DOHH2 (cell line): ENCODE measurements around the gene MYO6.

Experiments
- H3F3A ChIP-seq: fragments of 200-600 bp; sonication (generic), shearing (Covaris generic); 2 replicates; pipeline ENCODE4 v1.6.0; 2016; ENCODE audit warnings: antibody characterized with exemption, mild to moderate bottlenecking; ENCODE audit not compliant: control insufficient read depth, insufficient read depth
- H3K27ac ChIP-seq: fragments of 200-600 bp; sonication (generic); 2 replicates; pipeline ENCODE4 v1.5.1; 2014; ENCODE audit warnings: low read depth, mild to moderate bottlenecking, low read length, moderate library complexity
- H3K27me3 ChIP-seq: fragments of 200-600 bp; sonication (generic); 2 replicates; pipeline ENCODE4 v1.6.1; 2014; ENCODE audit warnings: mild to moderate bottlenecking, low read length, mixed read lengths; ENCODE audit not compliant: control insufficient read depth
- H3K36me3 ChIP-seq: fragments of 200-600 bp; sonication (generic); 2 replicates; pipeline ENCODE4 v1.6.1; 2014; ENCODE audit warnings: mild to moderate bottlenecking, low read length, moderate library complexity, mixed read lengths; ENCODE audit not compliant: control insufficient read depth
- H3K4me1 ChIP-seq: fragments of 200-600 bp; sonication (generic); 2 replicates; pipeline ENCODE4 v1.6.1; 2014; ENCODE audit warnings: mild to moderate bottlenecking, low read length, mixed read lengths; ENCODE audit not compliant: control insufficient read depth
- H3K4me2 ChIP-seq: fragments of 200-600 bp; sonication (generic); 2 replicates; pipeline ENCODE4 v1.6.0; 2014; ENCODE audit warnings: mild to moderate bottlenecking, low read length, moderate library complexity
- H3K4me3 ChIP-seq: fragments of 200-600 bp; sonication (generic); 2 replicates; pipeline ENCODE4 v1.5.1; 2014; ENCODE audit warnings: mild to moderate bottlenecking, low read length, mixed read lengths
- H3K79me2 ChIP-seq: fragments of 200-600 bp; sonication (generic); 2 replicates; pipeline ENCODE4 v1.6.1; 2014; ENCODE audit warnings: mild to moderate bottlenecking, low read length, mixed read lengths; ENCODE audit not compliant: control insufficient read depth
- H3K9me2 ChIP-seq: fragments of 200-600 bp; sonication (generic); replicated peaks from 2 replicates; pipeline ENCODE4 v1.6.1; 2014; ENCODE audit warnings: mild to moderate bottlenecking, low read length, mixed read lengths; ENCODE audit not compliant: control insufficient read depth
- H3K9me3 ChIP-seq: fragments of 200-600 bp; sonication (generic); 2 replicates; pipeline ENCODE4 v1.6.1; 2014; ENCODE audit warnings: antibody characterized with exemption, low read length, mixed read lengths; ENCODE audit not compliant: control insufficient read depth, insufficient read depth
- H4K20me1 ChIP-seq: fragments of 200-600 bp; sonication (generic); 2 replicates; pipeline ENCODE4 v1.6.0; 2014; ENCODE audit warnings: low read depth, mild to moderate bottlenecking, antibody characterized with exemption, low read length, moderate library complexity; ENCODE audit not compliant: control insufficient read depth, insufficient read depth
- EZH2phosphoT487 ChIP-seq: fragments of 200-600 bp; sonication (generic); IDR thresholded peaks from 2 replicates; pipeline ENCODE4 v1.6.1; 2017; ENCODE audit warnings: borderline replicate concordance, mild to moderate bottlenecking, antibody characterized with exemption, low read length, moderate library complexity, mixed read lengths
- TF ChIP-seq, protein P1 (sequence below): fragments of 200-600 bp; sonication (generic); IDR thresholded peaks from one replicate; pipeline ENCODE4 v1.5.1; 2014; ENCODE audit warnings: antibody characterized with exemption, mild to moderate bottlenecking, low read depth, low read length; ENCODE audit not compliant: poor library complexity, severe bottlenecking

The MYO6 gene

DNA sequence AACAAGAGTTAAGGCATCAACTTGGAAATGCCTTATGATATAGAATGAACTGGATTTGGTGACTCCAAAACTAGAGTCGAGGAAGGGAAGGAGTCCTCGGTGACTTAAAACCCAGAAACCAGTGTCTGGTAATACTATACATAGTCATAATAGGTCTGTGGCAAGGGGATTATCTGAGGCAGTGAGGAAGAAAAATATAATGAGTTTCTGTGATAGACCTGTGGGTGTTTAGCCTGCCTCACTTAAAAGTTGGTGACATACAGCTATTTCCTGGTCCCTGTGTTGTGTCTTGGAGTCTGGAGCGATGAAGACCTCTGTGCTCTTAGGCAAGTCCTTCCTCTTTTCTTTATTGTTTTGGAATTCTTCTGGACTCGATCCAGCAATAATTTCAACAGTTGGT is 5.1 kb upstream of the MYO6 start:
- Histone ChIP-seq H3K27me3 (no peaks in the 10 kb centered on the region), H4K20me1 (no peaks in the 10 kb centered on the region), H3K9me3 (no peaks in the 10 kb centered on the region), H3K4me2 (no peak overlapping the region), H3K9me2 (no peaks in the 10 kb centered on the region), H3K27ac (no peak overlapping the region), H3K36me3 (no peaks in the 10 kb centered on the region), H3K4me1 (peaks cover 42% of the 10 kb centered on the region), H3F3A (peaks cover 13% of the 10 kb centered on the region), H3K79me2 (no peaks in the 10 kb centered on the region), H3K4me3 (no peak overlapping the region)
- TF ChIP-seq EZH2phosphoT487: no peak
- TF ChIP-seq, protein P1, sequence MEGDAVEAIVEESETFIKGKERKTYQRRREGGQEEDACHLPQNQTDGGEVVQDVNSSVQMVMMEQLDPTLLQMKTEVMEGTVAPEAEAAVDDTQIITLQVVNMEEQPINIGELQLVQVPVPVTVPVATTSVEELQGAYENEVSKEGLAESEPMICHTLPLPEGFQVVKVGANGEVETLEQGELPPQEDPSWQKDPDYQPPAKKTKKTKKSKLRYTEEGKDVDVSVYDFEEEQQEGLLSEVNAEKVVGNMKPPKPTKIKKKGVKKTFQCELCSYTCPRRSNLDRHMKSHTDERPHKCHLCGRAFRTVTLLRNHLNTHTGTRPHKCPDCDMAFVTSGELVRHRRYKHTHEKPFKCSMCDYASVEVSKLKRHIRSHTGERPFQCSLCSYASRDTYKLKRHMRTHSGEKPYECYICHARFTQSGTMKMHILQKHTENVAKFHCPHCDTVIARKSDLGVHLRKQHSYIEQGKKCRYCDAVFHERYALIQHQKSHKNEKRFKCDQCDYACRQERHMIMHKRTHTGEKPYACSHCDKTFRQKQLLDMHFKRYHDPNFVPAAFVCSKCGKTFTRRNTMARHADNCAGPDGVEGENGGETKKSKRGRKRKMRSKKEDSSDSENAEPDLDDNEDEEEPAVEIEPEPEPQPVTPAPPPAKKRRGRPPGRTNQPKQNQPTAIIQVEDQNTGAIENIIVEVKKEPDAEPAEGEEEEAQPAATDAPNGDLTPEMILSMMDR: no peak

DNA sequence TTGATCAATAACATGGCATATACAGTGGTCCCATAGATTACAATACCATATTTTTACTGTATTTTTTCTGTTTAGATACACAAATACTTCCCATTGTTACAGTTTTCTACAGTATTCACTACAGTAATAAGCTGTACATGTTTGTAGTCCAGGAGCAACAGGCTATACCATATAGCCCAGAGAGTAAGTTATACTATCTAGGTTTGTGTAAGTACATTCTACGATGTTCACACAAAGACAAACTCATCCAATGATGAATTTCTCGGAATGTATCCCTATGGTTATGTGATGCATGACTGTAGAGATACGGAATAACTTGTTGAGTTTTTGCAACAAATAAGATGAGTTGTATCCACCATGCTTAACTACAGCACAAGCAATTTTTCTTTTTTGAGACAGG is 3.6 kb upstream of the MYO6 start:
- H4K20me1 ChIP-seq: no peaks in the 10 kb centered on the region
- H3K9me2 ChIP-seq: no peaks in the 10 kb centered on the region
- H3K4me3 ChIP-seq: peak overlapping the region; percentile 1; the same call in 1 of the 2 replicates
- H3K27me3 ChIP-seq: peaks cover 8% of the 10 kb centered on the region
- peak overlapping the region; percentile 21 for H3K4me2 ChIP-seq
- peaks cover 53% of the 10 kb centered on the region for H3K4me1 ChIP-seq
- no peaks in the 10 kb centered on the region for H3K9me3 ChIP-seq
- H3K36me3 ChIP-seq: no peaks in the 10 kb centered on the region
- H3K27ac ChIP-seq: no peak overlapping the region
- TF ChIP-seq EZH2phosphoT487: no peak
- TF ChIP-seq, protein P1: no peak
- H3K79me2 ChIP-seq: peaks cover 4% of the 10 kb centered on the region; the same call in 1 of the 2 replicates
- H3F3A ChIP-seq: peaks cover 13% of the 10 kb centered on the region

DNA sequence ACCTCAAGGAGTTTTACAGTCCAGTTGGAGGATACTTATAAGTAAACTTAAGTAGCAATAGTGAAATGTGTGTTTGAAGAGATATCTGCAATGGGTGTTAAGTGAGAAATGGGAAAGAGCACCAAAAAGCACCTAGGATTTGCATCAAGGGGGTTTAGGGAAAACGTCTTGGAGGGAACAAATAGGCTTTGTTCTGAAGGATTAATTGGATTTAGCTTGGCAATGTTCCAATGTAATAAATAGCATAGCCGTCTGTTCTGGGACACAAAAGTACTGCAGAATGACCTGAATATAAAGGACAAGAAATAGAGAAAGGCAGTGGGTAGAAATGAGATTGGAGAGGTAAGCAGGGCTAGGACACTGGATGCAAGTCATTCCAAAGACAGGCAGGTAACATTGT is 2.8 kb upstream of the MYO6 start:
- Histone ChIP-seq H3K9me2 (no peaks in the 10 kb centered on the region), H4K20me1 (no peaks in the 10 kb centered on the region), H3F3A (peaks cover 14% of the 10 kb centered on the region), H3K36me3 (no peaks in the 10 kb centered on the region), H3K4me3 (no peak overlapping the region), H3K4me2 (no peak overlapping the region), H3K27me3 (peaks cover 8% of the 10 kb centered on the region), H3K27ac (no peak overlapping the region), H3K79me2 (peaks cover 4% of the 10 kb centered on the region; the same call in 1 of the 2 replicates), H3K9me3 (no peaks in the 10 kb centered on the region), H3K4me1 (peaks cover 53% of the 10 kb centered on the region)
- TF ChIP-seq EZH2phosphoT487: no peak
- TF ChIP-seq, protein P1: no peak
